SW480 (cell line): ENCODE results near the gene EXOC6B.
A peak's percentile ranks its signal among the peaks of the same experiment; 100 is the strongest.

ENCODE experiments used
- DNase-seq: peaks from one replicate; pipeline ENCODE4 v3.0.0-alpha.2; 2016; ENCODE audit warnings: low spot score

The EXOC6B gene

GRCh38 chr2:72349016-72349415, 476.8 kb downstream of the EXOC6B start:
- DNase-seq: no peak

GRCh38 chr2:72347081-72347480, 478.8 kb downstream of the EXOC6B start:
- DNase-seq: no peak

GRCh38 chr2:72341639-72342038, 484.2 kb downstream of the EXOC6B start:
- no peak for DNase-seq

- DNase-seq: no peak
These were observed 485.2 kb downstream of the EXOC6B start for GRCh38 chr2:72340665-72341064.

DNA sequence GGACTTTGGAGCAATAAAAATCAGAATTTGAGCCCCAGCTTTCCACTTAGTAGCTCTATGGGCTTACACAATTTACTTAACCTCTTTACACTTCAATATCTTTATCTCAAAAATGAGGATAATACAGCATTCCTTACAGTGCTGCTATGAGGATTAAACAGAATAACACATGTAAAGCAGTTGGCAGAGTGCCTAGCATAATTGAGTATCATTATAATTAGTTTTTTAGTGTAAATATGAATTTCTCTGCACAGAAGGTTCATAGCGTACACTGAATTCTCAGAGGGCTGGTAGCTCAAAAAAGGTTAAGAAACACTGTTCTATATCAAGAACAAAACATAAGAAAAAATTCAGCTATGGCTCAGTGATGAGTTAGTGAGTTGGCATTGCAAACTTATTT, 487.8 kb downstream of the EXOC6B start:
- no peak for DNase-seq

- no peak for DNase-seq
These were observed 493.1 kb downstream of the EXOC6B start for GRCh38 chr2:72332720-72333119.

DNA sequence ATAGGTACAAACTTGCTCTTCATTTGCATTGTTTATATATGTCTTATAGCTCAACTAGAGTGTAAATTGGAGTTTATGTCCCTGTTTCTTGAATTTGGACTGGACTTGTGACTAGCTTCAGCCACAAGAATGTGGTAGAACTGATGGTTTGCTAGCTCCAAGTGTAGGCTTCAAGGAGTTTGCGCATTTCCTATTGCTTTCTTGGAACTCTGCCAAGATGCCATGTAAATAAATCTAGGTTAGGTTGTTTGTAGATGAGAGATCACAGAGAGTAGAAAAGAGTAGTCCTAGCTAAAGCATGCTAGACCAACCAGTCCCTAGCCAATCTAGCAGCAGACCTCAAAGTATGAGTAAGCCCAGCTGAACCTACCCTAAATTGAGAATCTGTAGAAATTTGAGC, 495.2 kb downstream of the EXOC6B start:
- no peak for DNase-seq

DNA sequence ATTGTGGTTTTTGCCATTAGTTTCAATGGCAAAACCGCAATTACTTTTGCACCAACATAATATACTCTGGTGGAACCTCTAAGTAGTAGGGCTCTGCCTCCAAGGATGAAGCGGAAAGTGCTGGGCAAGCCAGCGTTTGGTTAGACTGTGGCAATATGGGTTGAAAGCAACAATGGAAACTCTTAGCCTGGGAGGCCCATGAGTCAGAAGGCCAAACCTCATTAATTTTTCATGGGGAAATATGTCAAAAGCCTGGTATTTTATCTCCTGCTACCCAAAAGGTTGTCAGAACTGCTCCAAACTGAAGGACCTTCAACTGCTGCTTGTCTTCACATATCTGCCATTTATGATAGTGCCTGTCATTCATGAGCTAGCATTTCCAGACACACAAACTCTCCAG, 499.1 kb downstream of the EXOC6B start:
- DNase-seq: no peak

DNA sequence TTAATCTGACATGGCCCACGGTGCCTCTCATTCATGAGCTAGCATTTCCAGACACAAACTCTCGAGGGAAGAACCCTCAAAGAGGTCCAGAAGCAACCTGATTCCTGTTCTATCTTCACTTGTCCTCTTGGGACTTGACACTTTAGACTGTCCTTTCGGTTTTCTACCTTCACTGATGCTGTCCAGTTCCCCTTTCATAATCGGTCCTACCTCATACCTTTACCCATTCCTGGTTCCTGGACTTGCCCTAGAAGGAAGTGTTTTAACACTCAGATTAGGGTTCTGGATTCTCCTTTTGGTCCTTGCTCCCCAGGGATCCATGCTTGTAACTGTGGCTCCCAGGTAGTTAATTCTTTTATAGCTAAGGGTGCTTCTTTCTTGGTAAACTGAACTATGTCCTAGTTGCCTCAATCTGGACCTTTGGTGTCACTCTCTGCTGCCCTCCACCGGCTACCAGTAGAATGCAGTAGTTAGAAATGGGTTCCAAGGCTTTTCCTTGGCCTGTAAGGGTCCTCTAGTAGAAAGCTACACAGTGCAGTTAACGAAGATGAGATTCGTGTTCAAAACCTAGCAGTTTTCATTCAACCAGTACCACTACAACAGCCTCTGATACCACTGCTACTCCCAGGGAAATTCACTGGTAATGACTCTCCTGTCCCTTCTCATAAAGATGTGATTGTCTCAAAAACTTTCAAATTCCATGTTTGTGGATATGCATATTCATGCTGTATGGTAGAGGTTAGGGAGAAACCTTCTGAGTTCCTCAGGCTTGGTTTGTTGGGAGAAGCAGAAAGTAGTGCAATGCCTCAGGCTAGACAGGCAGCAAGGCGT, 500.0 kb downstream of the EXOC6B start:
- DNase-seq: peak; percentile 26

- DNase-seq: no peak
These were observed 509.1 kb downstream of the EXOC6B start for GRCh38 chr2:72316774-72317173.

- DNase-seq: no peak
These were observed 525.6 kb downstream of the EXOC6B start for GRCh38 chr2:72300147-72300684.

DNA sequence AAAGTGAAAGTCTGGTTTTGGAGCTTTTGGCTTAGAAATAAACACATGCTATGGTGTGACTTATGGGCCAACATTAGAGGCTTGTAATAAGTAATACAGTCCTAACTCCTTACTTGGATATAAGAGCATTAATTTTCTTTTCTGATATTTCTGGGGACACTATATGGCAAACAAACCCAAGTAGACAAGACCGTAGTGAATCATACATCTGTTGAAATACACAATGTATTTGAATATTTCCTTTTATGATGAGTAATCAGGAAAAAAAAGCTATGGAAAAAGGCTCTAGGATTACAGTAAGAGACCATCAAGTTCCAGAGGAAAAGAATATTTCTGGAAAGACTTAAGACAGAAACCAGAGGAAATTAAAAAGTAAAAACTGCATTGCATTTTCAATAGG, 532.2 kb downstream of the EXOC6B start:
- no peak for DNase-seq

DNA sequence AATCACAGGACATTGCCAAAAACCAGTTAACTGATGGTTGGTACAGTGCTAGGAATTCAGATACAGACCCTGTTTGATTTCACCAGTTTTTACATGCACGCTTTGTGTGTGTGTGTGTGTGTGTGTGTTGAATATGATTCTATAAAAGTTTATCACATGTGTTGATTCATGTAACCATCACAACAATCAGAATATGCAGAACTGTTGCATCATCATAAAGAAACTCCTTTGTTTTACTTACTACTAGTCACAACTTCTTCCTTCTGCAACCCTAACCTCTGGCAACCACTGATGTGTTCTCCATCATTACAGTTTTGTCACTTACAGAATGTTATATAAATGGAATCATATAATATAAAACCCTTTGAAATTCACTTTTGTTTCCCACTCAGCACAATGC, 533.4 kb downstream of the EXOC6B start:
- DNase-seq: no peak

- no peak for DNase-seq
These were observed 534.8 kb downstream of the EXOC6B start for GRCh38 chr2:72291059-72291458.

DNA sequence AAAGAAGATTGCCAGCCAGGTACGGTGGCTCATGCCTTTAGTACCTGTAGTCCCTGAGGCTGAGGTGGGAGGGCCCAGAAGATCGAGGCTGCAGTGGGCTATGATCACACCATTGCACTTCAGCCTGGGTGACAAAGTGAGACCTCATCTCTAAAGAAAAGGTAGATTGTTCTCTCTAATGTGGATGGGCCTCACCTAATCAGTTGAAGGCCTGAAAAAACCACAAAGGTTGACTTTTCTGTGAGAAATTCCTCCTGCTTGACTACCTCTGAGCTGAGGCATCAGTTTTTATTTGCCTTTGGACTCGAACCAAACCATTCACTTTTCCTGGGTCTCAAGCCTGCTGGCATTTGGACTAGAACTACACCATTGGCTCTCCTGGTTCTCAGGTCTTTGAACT, 536.1 kb downstream of the EXOC6B start:
- DNase-seq: no peak

- DNase-seq: no peak
These were observed 536.5 kb downstream of the EXOC6B start for GRCh38 chr2:72289283-72289682.

GRCh38 chr2:72278046-72278445, 547.8 kb downstream of the EXOC6B start:
- DNase-seq: no peak

DNA sequence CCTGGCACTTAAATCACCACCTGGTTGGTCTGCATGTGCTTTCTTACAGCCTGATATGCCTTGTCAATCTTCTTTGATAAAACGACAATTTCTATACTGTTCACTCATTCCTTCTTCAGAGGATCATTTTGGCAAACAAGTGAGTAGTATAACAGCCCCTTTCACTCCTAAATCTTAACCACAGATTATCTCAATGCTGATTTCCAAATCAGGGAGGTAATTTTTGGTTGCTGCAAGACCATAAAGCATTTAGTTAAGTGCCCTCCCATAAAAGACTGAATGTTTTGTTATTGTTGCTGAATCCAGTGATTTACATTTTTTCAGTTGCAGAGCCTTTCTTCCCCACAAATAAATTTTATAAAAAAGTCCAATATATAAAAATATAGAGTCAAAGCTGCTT, 549.0 kb downstream of the EXOC6B start:
- no peak for DNase-seq

DNA sequence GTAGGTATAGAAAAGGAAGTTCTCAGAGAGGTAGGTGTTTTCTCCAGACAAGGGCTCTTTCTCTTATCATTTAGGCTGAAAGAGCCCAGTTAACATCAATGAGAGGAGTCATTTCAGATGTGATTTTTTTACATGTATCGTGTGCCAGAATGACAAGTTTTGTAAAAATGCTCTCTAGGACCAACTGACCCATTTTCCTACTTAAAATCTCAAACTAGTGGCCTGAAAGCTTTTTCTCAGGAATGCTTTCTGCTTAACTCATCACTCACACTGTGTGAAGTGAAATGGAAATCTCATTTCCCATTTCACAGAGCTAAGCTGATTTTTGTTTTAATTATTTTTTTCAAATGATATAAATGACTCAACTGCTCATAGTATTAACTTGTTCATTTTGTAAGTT, 549.5 kb downstream of the EXOC6B start:
- no peak for DNase-seq

GRCh38 chr2:72275084-72275483, 550.7 kb downstream of the EXOC6B start:
- DNase-seq: no peak

DNA sequence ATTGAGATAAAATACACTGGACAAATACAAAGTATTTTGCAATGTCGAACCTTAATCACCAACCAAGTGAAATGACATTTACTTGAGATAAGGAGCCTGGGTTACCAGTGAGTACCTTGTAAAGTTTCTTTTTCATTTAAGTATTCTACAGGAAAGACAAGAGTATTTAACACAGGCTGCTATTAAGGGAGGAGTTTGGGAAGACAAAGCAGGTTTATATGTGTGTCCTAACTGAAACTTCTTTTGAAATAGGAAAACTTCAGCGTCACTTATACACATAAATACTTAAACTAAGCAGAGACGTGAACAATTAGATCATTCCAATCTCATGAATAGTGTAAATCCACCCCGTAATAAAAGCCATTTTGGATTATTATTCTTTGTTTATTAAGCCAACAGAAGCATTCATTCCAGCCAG, 551.4 kb downstream of the EXOC6B start:
- no peak for DNase-seq

DNA sequence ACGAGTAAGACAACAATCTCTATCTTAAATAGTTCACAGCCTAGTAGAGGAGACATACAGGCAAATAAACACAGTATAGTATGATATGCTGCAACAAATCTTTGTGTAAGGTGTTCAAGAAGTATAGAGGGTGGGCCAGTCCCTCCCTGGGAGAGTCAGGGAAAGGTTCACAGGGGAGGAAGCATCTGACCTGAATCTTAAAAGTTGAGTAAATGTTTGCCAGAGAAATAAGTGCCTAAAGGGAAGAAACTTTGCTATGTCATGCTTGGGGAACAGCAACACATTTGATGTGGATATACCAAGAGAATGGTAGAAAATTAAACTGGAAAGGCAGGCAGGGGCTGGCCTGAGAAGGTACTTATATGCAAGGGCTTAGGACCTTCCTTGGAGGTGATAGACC, 552.4 kb downstream of the EXOC6B start:
- no peak for DNase-seq

DNA sequence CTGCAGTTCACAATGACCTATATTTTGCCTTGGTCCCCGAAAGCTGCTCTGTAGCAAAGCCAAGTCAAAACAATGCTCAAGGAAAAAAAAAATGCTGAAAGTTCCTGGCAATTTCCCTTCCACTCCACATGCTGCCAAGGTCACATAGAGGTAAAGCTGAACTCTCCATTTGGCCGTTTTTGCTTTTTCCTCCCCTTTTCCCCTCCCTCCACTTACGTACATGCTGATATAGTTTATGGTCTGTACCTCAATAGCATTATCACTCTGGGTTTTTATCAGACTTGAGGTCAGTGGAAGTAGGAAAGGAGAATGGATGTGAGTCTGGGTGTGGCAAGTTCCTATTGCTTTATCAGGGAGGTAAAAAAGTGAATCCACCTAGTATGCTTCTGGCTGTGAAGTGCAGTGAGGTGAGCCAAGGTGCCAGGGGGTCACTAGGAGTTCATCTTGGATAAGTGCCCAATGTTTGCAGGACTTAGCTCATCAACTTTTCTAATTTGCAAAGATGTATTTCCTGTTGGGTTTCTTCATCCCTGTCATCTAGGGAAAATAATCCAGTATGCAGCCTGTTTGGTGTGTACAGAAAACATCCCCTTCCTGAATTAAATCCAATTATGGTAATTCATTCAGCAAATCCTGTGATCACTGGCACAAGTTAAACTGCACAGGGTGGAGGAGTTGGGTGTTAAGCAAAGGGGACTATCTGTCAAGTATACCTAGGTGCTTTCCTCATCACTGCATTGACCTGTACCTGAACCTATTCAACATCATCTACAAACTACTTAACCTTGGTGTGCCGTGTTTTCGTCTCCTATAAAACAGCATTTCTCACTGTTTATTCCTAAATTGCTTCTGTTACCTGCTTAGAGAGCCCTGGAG, 553.8 kb downstream of the EXOC6B start:
- no peak for DNase-seq
